Mesendoderm (in vitro differentiated cells): ENCODE measurements around the gene XRN2. TPM values are rescaled to one million over a fixed set of nuclear protein-coding genes. Genes with fewer than 3 reads are reported as not detected.

Experiments used
- DNase-seq: peaks from one replicate; pipeline ENCODE4 v3.0.0; 2013
- H2AK5ac ChIP-seq: 2 replicates; pipeline ENCODE4 v1.6.1; 2013; ENCODE audit warnings: low read length, inconsistent platforms
- H2BK120ac ChIP-seq: 2 replicates; pipeline ENCODE4 v1.6.1; 2013; ENCODE audit warnings: low read depth, mild to moderate bottlenecking, low read length, moderate library complexity, mixed read lengths
- H2BK15ac ChIP-seq: replicated peaks from 2 replicates; pipeline ENCODE4 v1.6.1; 2013; ENCODE audit warnings: low read depth, mild to moderate bottlenecking, moderate library complexity
- H2BK5ac ChIP-seq: 2 replicates; pipeline ENCODE4 v1.6.1; 2013; ENCODE audit warnings: low read length, inconsistent platforms
- H3K18ac ChIP-seq: 2 replicates; pipeline ENCODE4 v1.6.1; 2013; ENCODE audit warnings: mild to moderate bottlenecking, low read length, mixed read lengths
- H3K23ac ChIP-seq: one replicate; pipeline ENCODE4 v1.6.1; 2013; ENCODE audit warnings: low read length
- H3K27ac ChIP-seq: 2 replicates; pipeline ENCODE4 v1.5.1; 2013; ENCODE audit warnings: low read depth, mild to moderate bottlenecking, inconsistent platforms, low read length, moderate library complexity
- H3K27me3 ChIP-seq: 2 replicates; pipeline ENCODE4 v1.6.1; 2013; ENCODE audit warnings: low read length, control low read depth, mild to moderate bottlenecking, inconsistent platforms; ENCODE audit not compliant: insufficient read depth, poor library complexity
- H3K36me3 ChIP-seq: 2 replicates; pipeline ENCODE4 v1.6.1; 2013; ENCODE audit warnings: low read length, inconsistent platforms; ENCODE audit not compliant: control insufficient read depth, insufficient read depth
- H3K4ac ChIP-seq: one replicate; pipeline ENCODE4 v1.6.1; 2013; ENCODE audit warnings: low read depth, mild to moderate bottlenecking, low read length, moderate library complexity
- H3K4me1 ChIP-seq: 2 replicates; pipeline ENCODE4 v1.6.1; 2013; ENCODE audit warnings: low read depth, low read length, inconsistent platforms; ENCODE audit not compliant: control insufficient read depth
- H3K4me2 ChIP-seq: 2 replicates; pipeline ENCODE4 v1.6.1; 2013; ENCODE audit warnings: low read length
- H3K4me3 ChIP-seq: 2 replicates; pipeline ENCODE4 v1.5.1; 2013; ENCODE audit warnings: mild to moderate bottlenecking, low read length
- H3K56ac ChIP-seq: one replicate; pipeline ENCODE4 v1.6.1; 2013; ENCODE audit warnings: low read length
- H3K79me1 ChIP-seq: 2 replicates; pipeline ENCODE4 v1.6.1; 2013; ENCODE audit warnings: low read length, inconsistent platforms
- H3K79me2 ChIP-seq: 2 replicates; pipeline ENCODE4 v1.6.1; 2013; ENCODE audit warnings: mild to moderate bottlenecking, low read length; ENCODE audit not compliant: control insufficient read depth, insufficient read depth
- H3K9ac ChIP-seq: 2 replicates; pipeline ENCODE4 v1.6.1; 2013; ENCODE audit warnings: low read length, inconsistent platforms
- H4K5ac ChIP-seq: one replicate; pipeline ENCODE4 v1.6.1; 2013; ENCODE audit warnings: low read length
- H4K8ac ChIP-seq: one replicate; pipeline ENCODE4 v1.6.1; 2013; ENCODE audit warnings: low read depth, mild to moderate bottlenecking, control low read depth, low read length, moderate library complexity
- WGBS: extraction: QIAGEN DNeasy Blood & Tissue Kit; methylation state at CpG from one replicate; pipeline ENCODE4 v1.1.7; 2013; ENCODE audit warnings: low lambda C conversion rate, missing lambda C conversion rate; ENCODE audit not compliant: insufficient coverage; ENCODE audit errors: extremely low coverage; 5-methylcytosine and 5-hydroxymethylcytosine counted together
- small RNA-seq: library from polyadenylated mRNA; stranded (forward); fragments of <200 nt; extraction: miRNeasy Mini kit (QIAGEN cat#:217004); gene quantifications from one replicate; pipeline ENCODE3, GENCODE V24; 2013; ENCODE audit not compliant: insufficient read depth

Gene XRN2

GRCh38 chr20:21437816-21438215, 134.7 kb downstream of the XRN2 start:
- DNase-seq = no peak
- no peaks in the 10 kb centered on the region for H3K79me2 ChIP-seq
- no peak overlapping the region for H3K23ac ChIP-seq
- no peak overlapping the region for H3K27ac ChIP-seq
- H4K5ac ChIP-seq = no peak overlapping the region
- H3K9ac ChIP-seq = no peak overlapping the region
- H3K4me2 ChIP-seq = no peak overlapping the region
- H2BK15ac ChIP-seq = no peak overlapping the region
- no peak overlapping the region for H3K56ac ChIP-seq
- no peaks in the 10 kb centered on the region for H3K36me3 ChIP-seq
- H3K27me3 ChIP-seq = no peaks in the 10 kb centered on the region
- H2BK5ac ChIP-seq = no peak overlapping the region
- H4K8ac ChIP-seq = no peak overlapping the region
- no peak overlapping the region for H3K4ac ChIP-seq
- no peak overlapping the region for H3K18ac ChIP-seq
- WGBS = no CpG with 5 or more reads among the region's 2 CpGs
- no peaks in the 10 kb centered on the region for H3K4me1 ChIP-seq
- H2AK5ac ChIP-seq = no peak overlapping the region
- no peak overlapping the region for H2BK120ac ChIP-seq
- H3K79me1 ChIP-seq = no peaks in the 10 kb centered on the region
- H3K4me3 ChIP-seq = no peak overlapping the region

Small RNAs within 50 kb of the gene (small RNA-seq; reads per million reads assigned to genes)
- not detected for gene RN7SKP140
